ENCODE measurements around the gene SCNN1A.
"Not testable (repeated sequence)": the region's sequence is repeated elsewhere in the genome, so short reads cannot be mapped to it uniquely, and the experiment has no call there.

SCNN1A gene

DNA sequence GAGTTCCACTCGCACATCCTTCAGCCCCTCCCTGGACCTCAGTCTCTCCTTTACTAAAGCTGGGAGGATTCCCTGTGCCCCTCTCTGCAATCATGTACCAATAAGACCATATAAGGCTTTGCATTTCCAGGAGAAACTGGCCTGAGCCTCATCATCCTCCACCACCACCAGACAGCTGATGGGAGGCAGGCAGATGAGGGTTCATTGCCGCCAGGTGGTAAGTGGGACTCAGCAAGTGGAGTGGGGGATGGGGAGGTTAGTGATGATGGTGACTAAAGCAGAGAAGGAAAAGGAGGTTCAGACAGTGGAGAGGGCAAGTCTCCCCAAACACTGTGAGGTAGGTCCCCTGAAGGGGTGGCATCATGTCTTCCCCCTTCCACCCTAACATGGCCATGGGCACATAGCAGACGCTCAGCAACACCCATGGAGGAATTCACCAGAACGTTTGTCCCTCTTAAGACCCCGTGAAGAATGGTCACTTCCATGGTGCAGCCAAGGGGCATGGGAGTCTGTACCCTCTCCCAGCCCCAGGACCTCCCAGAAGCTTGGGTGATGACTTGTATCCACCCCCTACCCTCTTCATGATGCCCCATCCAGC, 29.0 kb downstream of the SCNN1A start:
- no peak for DNase-seq

DNA sequence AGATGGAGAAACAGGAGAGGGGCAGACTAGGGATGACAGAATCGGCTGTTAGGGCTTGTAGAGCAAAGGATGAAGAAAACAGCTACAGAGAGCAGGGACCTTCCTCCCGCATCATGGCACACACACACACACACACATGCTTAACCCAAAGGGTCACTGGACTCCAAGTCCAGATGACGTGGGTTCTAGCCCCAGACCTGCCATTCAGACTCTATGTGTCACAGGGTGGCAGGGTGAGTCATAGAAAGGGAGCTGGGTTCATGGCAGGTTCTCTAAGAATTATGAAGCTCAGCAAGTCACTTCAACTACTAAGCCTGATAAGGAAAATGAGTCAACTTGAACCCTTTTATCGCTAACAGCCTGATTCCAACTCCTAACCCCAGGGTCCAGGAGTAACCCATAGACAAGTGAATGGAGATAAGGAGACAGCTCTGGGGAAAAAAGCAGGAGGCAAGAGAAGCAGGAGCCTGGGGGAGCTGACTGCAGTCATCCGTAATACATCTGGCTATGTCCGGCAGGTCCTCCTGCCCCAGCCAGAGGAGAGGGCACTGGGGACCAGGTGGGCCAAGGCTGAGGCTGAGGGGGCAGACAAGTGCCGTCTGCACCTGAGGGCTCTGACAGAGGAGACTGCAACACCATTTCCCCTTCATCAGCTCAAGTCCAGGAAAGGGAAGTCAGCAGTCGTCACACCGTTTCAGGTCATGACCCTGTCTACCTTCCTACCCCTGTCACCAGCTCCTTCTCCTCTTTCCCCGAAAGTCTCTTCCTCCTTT, 29.9 kb downstream of the SCNN1A start:
- no peak for DNase-seq

DNA sequence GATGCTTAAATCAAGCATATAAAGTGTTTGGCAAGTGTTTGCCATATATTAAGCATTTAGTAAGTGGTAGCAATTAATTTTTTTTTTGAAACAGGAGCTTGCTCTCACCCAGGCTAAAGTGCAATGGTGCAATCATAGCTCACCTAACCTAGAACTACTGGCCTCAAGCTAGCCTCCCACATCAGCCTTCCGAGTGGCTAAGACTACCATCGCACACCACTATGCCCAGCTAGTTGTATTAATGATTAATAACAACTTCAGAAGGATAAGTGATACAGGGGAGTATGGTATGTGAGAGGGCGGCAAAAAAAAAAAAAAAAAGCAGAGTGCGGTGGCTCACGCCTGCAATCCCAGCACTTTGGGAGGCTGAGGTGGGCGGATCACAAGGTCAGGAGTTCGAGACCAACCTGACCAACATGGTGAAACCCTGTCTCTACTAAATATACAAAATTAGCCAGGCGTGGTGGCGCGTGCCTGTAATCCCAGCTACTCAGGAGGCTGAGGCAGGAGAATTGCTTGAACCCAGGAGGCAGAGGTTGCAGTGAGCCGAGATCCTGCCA, 31.2 kb downstream of the SCNN1A start:
- not testable (repeated sequence) for DNase-seq

DNA sequence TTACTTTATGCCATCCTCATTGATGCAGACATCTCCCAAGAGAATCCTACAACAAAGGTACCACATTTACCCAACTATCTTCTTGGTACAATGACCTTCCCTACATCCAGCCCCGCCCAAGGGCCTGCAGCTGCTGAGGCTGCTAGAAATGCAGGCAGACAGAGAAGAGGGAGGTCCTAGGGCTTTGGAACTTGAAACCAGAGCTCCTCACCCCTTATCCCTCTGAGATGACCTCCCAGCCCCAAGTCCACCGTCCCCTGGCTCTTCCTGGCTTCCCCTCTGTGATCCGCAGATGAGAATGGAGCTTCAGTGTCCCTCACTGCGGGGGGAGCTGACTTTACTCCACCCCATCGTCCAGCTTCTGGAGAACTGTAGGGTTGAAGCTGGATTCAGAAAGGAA, 31.8 kb downstream of the SCNN1A start:
- no peak for DNase-seq

- no peak for DNase-seq
Observed at GRCh38 chr12:6342140-6342889, 33.0 kb downstream of the SCNN1A start.

- peak in 1 of 4 experiments; percentile 30 for DNase-seq
Observed at GRCh38 chr12:6341417-6342139, 33.8 kb downstream of the SCNN1A start, which contains the start of gene TNFRSF1A. TNFRSF1A (minus strand) TSS chr12:6342076; CDS start chr12:6341814, 262 bp downstream.

DNA sequence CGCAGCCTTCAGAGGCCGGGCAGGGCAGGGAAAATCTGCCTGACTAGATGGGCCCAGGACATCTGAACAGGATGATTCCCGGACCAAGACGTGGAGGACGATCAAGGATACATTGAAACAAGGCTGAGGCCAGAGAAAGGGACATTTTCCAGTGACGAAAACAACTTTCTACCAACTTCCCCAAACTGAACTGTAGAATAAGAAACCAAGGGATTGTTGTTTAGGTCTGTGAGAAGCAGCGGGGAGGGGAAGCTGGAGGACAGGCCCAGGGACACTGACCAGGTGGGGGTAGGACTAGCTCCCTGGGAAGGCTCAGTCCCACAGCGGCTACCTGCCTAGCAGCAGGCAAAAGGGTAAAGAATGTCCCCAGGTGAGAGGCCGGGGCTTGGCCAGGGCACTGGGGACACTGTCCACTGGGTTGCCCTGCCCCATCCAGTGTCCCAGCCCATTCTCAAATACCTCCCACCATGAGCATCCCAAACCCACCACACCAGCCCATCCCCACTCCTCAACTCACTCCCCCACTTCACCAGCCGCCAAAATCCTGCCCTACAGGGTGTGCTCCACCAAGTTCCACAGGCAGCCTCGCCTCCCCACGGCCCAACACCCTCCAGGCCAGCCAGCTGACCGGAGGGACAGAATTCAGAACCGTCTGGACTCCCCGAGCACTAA, 34.5 kb downstream of the SCNN1A start:
- DNase-seq, result no peak

- no peak for DNase-seq
Observed at GRCh38 chr12:6340032-6340638, 35.2 kb downstream of the SCNN1A start.

DNA sequence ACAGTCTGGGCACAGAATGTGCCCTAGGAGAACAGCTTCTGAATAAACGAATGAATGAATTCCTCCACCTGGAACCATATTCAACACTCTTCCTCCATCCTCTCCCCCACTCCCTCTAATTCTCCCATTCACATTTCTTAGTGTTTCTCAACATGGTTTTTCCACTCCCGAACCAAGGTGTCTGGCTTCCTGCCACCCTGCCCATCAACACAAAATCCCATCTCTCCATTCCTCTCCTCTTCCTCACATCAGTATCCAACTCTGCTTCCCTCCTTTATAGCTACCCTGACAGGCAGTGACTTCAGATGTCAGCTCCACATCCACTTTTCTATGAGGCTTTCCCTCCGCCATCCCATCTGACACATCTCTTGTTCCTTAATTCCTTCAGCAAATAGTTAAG, 36.4 kb downstream of the SCNN1A start:
- no peak for DNase-seq

DNA sequence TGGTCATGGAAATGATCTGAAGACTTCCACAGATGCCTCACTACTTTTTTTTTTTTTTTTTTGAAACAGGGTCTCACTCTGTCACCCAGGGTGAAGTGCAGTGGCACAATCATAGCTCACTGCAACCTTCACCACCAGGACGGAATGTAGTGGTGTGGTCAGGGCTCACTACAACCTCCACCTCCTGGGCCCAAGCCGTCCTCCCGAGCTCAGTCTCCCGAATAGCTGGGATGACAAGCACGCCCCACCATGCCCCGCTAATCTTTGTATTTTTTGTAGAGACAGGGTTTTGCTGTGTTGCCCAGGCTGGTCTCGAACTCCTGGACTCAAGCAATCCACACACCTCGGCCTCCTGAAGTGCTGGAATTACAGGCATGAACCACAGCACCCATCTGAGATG, 36.8 kb downstream of the SCNN1A start:
- not testable (repeated sequence) for DNase-seq

DNA sequence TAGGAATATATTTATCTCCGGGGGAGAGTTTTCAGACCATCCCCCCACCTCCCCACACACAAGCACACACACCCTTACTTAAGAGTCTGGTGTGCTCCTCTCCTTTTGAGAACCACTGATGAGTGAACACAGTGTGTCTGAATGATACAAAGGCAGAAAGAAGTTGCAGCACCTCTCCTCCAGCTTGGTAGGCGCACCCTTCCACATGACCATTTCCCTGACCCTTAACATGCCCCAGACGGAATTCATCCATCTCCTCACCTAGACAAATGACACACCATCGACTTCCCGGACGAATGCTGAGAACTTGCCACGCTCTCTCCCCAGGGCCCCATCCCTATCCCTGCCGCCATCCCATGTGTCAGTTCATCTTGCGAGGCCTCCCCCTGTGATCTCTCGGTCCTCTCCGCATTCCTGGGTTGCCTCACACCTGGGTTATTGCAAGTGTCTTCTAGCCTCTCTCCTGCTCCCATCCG, 37.4 kb downstream of the SCNN1A start:
- DNase-seq, result no peak

DNA sequence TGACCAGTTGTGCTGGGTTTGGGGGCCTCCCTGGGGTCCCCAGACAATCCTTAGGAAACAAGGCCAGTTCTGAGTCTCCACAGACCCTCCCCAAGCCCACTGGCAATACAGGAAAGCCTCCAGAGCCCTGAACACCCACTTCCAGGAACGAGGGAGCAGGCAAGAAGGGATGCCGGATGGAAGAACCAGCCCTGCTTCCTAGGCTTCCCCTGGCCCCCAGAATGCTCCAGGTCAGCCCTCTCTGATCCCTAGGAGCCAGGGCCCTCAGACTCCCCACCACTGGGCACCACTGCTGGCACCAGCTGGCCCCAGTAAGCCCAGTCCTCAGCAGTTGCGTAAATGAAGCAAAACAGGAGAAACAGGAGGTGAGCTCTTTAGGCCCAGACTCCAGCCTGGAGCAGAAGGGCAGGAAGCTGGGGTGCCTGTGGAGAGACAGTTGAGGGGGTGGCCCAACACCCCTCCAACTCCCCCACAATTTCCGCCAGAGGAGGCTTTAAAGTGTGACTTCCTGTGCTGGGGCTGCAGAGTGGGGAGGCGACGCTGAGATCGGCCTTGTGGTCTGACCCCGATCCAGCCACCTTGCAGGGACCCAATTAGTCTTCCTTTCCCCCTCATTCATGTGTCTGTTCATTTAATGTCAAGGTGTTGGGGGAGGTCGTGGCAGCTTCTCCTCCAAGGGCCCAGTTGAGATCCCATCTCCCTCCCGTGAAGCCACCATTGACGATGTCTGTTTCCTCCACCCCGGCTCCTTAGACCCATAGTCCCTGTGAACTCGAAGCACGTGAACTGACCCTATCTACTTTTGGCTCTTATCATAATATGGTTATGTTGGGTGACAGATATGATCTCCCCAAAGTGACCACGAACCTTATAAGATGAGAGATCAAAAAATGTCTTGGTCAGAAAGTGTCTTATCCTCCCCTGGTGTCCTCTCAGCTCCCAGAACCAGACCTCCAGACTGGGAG, 38.2 kb downstream of the SCNN1A start:
- peak in 2 of 4 experiments; percentile 34 for DNase-seq

DNA sequence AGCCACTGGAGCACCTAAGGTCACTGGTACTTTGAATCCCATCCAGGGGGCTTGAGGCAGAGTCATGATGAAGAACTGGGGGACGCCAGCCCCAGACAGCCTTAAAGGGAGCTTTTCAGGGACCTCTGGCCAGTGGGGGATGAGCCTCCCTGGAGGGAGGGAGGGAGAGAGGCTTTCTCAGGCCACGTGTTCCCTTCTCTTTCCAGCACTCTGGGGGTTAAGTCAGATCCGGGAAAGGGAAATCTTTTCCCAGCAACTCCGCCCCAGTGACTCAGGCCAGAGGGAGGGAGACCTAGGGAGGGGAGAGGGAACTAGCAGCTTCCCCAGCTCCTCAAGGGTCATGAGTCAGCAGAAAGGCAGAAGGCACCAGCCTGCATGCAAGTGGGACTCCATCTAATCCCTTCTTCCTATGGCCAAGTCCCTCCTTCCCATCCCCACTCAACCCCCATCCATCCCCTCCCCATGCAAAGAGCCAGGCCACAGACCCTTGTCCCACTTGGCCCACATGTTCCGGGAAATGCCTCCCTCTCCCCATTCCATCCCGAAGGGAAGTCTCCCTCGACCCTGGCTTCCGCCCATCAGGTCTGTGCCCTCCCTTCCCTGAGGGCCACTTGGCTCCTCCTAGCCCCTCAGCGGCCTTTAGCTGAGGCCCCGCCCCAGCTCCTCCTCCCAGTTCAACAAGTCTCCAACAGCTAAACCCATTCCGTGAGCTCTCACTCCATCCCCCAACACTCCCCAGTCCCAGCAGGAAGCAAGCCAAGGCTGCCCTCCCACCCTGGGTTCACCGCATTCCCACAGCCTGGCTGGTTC, 39.1 kb downstream of the SCNN1A start:
- DNase-seq, result no peak

DNA sequence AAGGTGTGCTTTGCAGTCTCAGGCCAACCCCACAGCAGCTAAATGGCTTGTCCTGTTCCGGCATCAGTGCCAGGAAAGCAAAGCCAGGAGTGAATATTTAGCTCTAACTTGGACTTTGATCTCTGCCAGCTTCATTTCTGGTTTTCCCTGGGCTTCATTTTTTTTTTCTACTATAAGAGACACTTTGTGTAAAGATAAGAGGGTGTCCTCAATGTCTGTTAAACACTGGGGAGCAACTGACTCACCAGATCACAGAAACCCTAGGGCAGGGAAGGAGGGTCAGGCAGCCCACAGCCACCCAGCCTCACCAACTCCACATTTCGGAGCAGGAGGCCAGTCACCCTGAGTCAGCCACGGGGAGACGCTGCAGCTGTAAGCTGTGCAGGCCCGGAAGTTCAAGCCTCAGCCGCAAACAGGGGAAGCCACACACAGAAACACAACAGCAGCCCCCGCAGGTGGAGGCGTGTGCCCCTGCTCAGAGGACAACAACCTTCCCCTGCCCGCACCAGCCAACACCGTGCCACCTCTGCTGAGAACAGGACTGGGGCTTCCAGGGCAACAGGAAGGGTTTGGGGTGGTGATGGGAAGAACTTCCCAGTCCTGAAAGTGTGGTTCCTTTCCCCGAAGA, 39.8 kb downstream of the SCNN1A start:
- peak; percentile 49 to 74 (median 58) for DNase-seq

DNA sequence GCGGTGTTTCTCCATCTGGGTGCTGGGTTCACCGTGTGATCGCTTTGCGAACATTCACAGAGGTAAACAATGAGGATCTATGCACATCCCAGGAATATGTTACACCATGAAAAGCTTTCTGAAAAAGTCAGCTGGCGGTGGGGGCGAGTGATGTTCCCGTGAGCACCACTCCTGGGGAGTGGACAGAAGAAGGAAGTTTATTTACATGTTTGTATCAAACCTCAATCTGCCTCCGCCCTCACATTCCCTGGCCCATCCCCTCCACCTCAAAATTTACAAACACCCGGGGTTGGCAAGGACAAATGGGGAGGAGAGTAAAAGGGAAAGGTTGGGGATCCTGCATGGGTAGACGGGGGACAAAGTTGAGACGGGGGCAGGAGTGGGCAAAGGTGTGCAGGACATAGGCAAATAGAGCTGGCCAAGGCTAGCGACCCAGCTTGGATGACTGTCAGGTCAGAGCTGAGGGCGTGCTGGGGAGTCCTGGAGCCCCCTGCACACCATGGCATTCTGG, 40.4 kb downstream of the SCNN1A start:
- no peak for DNase-seq

GRCh38 chr12:6334359-6334758, 41.0 kb downstream of the SCNN1A start:
- no peak for DNase-seq

GRCh38 chr12:6333566-6333965, 41.8 kb downstream of the SCNN1A start:
- no peak for DNase-seq

DNA sequence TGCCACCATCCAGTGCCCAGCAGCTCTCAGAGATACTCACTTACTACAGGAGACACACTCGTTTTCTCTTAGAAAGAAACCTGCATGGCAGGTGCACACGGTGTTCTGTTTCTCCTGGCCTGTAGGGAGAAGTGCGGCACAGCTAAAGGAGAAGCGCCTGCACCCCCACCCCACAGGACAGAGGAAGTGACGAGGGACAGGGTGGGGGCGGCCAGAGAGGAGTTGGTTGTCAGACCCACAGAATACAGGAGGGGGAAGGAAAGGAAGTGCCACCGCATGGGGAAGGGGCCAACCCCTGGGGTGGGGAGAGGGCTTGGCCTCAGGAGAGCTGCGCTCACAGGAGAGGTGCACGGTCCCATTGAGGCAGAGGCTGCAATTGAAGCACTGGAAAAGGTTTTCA, 42.3 kb downstream of the SCNN1A start:
- DNase-seq, result no peak

GRCh38 chr12:6332459-6332858, 42.9 kb downstream of the SCNN1A start:
- DNase-seq, result no peak

Data from activated naive CD4-positive, alpha-beta T cell (primary cell).